Uterus (tissue), 4 donors: Measurements from ENCODE around the gene PLXNA2. TPM values are rescaled to one million over a fixed set of nuclear protein-coding genes. Genes with fewer than 3 reads are reported as not detected.
A peak's percentile ranks its signal among the peaks of the same experiment; 100 is the strongest.

Experiments used
- DNase-seq, 2 donors: peaks; one replicate each; pipeline ENCODE4 v3.0.0-alpha.2; 2019 to 2020
- H3K27ac ChIP-seq, 2 donors: fragments of 200-600 bp; sonication (generic); 1 replicate in 1 of 2; 2 replicates in 1 of 2; pipeline ENCODE4 v1.5.1; 2016 to 2018
- H3K27me3 ChIP-seq, 2 donors: fragments of 200-600 bp; sonication (generic); one replicate each; pipeline ENCODE4 v1.5.1; 2018 to 2019; ENCODE audit warnings: control low read depth in 1 of 2
- H3K36me3 ChIP-seq, 2 donors: fragments of 200-600 bp; sonication (generic); one replicate each; pipeline ENCODE4 v1.5.1; 2019; ENCODE audit warnings: control low read depth in 1 of 2
- H3K4me1 ChIP-seq, 2 donors: fragments of 200-600 bp; sonication (generic); one replicate each; pipeline ENCODE4 v1.5.1; 2018 to 2019; ENCODE audit warnings: control low read depth in 1 of 2
- H3K4me3 ChIP-seq, 2 donors: fragments of 200-600 bp; sonication (generic); 1 replicate in 1 of 2; 2 replicates in 1 of 2; pipeline ENCODE4 v1.5.1; 2018 to 2019; ENCODE audit warnings: mild to moderate bottlenecking in 1 of 2
- H3K9me3 ChIP-seq, 2 donors: fragments of 200-600 bp; sonication (generic); one replicate each; pipeline ENCODE4 v1.5.1; 2019; ENCODE audit warnings: control low read depth in 1 of 2
- POLR2A ChIP-seq, 2 donors: fragments of 450-650 bp; IDR thresholded peaks; one replicate each; pipeline ENCODE4 v1.6.1; 2016; ENCODE audit warnings: antibody characterized with exemption in 2 of 2, mild to moderate bottlenecking in 1 of 2, moderate library complexity in 1 of 2
- intact Hi-C: fragments of 100-400 bp; cut with DNase I; formaldehyde crosslinking; loops from one replicate; pipeline ENCODE4 v1.15.1; 2023; ENCODE audit warnings: low total_unique reads
- total RNA-seq, 4 donors: library from RNA; depleted of rRNA in 3 of 4; stranded (reverse); fragments of >200 nt in 3 of 4; gene quantifications; one replicate each; pipeline versions ENCODE4 v1.1.0 to v1.2.4, GENCODE V29; 2014 to 2023
- TF ChIP-seq, protein P1 (sequence below), 4 experiments: fragments of 200-600 bp in 2 of 4; fragments of 450-650 bp in 2 of 4; sonication (generic) in 2 of 4; IDR thresholded peaks; one replicate each; pipeline ENCODE4 v1.5.1; 2016 to 2019; ENCODE audit warnings: antibody characterized with exemption in 4 of 4, mild to moderate bottlenecking in 2 of 4, moderate library complexity in 1 of 4
- donor health status: DM: yes; HTN: yes; CAD: no.

PLXNA2 gene
- total RNA-seq, 4 donors from 2014 or later: 5.4 to 94.5 (median 9.5) TPM

GRCh38 chr1:207997486-207998268 lies 246.5 kb downstream of the PLXNA2 start:
- H3K27ac ChIP-seq: no peak overlapping the region
- H3K9me3 ChIP-seq: no peaks in the 10 kb centered on the region
- no peak for TF ChIP-seq POLR2A (IDR thresholded peaks at IDR 0.05)
- TF ChIP-seq, protein P1, sequence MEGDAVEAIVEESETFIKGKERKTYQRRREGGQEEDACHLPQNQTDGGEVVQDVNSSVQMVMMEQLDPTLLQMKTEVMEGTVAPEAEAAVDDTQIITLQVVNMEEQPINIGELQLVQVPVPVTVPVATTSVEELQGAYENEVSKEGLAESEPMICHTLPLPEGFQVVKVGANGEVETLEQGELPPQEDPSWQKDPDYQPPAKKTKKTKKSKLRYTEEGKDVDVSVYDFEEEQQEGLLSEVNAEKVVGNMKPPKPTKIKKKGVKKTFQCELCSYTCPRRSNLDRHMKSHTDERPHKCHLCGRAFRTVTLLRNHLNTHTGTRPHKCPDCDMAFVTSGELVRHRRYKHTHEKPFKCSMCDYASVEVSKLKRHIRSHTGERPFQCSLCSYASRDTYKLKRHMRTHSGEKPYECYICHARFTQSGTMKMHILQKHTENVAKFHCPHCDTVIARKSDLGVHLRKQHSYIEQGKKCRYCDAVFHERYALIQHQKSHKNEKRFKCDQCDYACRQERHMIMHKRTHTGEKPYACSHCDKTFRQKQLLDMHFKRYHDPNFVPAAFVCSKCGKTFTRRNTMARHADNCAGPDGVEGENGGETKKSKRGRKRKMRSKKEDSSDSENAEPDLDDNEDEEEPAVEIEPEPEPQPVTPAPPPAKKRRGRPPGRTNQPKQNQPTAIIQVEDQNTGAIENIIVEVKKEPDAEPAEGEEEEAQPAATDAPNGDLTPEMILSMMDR (IDR thresholded peaks at IDR 0.05): peak; percentile 60 to 82 (median 76)
- DNase-seq: peak; percentile 78 to 85
- no peaks in the 10 kb centered on the region for H3K4me1 ChIP-seq
- no peak overlapping the region for H3K4me3 ChIP-seq
- intact Hi-C loops: no loop called here
- H3K36me3 ChIP-seq: no peaks in the 10 kb centered on the region
- H3K27me3 ChIP-seq: no peaks in the 10 kb centered on the region

DNA sequence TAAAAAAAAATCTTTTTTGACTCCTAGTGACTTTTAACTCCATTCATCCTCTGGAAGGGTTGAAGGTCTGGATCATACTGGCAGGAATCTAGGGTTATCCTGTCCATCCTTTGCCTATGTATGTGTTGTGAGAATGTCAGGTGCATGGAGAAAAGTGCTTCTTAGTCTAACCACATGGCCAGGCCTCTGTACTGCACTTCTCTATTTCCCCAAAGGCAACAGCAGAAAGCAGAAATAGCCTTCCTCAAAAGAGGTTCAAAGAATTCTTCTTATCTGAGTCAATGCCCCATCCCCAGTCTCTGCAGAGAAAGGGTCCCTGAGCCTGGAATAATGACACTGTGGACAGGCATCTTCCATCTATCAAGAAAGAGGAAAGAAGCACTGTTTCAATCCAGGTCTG lies 247.5 kb downstream of the PLXNA2 start:
- TF ChIP-seq, protein P1 (IDR thresholded peaks at IDR 0.05): no peak
- TF ChIP-seq POLR2A (IDR thresholded peaks at IDR 0.05): no peak
- intact Hi-C loops: no loop called here

DNA sequence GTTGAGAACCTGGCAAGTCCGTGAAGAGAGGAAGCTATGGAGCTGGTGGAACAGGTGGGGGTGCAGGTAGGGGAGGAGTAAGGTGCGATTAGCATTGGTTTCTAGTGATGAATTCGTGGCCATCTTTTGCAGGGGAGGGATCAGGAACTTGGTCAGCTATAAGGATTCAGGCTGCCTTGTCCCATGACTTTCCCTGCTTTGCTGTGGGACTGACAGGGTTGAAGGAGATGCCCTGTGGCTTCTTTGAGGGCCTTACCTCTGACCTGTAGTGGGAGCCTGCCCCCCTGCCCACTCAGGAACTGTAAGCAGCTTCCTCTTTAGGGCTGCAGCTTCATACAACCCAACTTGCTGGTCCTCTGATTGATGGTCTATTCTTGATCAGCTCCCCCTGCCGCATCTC lies 248.6 kb downstream of the PLXNA2 start:
- H3K27ac ChIP-seq: no peak overlapping the region
- DNase-seq: no peak
- no peak for TF ChIP-seq POLR2A (IDR thresholded peaks at IDR 0.05)
- TF ChIP-seq, protein P1 (IDR thresholded peaks at IDR 0.05): no peak
- no peak overlapping the region for H3K4me3 ChIP-seq
- no peaks in the 10 kb centered on the region for H3K27me3 ChIP-seq
- intact Hi-C loops: no loop called here
- no peaks in the 10 kb centered on the region for H3K36me3 ChIP-seq
- no peaks in the 10 kb centered on the region for H3K4me1 ChIP-seq
- H3K9me3 ChIP-seq: no peaks in the 10 kb centered on the region

More for the DNA sequence above, 247.5 kb downstream of the PLXNA2 start:
- Histone ChIP-seq H3K36me3 (no peaks in the 10 kb centered on the region), H3K4me3 (no peak overlapping the region), H3K4me1 (no peaks in the 10 kb centered on the region), H3K9me3 (no peaks in the 10 kb centered on the region), H3K27ac (no peak overlapping the region), H3K27me3 (no peaks in the 10 kb centered on the region)
- no peak for DNase-seq

DNA sequence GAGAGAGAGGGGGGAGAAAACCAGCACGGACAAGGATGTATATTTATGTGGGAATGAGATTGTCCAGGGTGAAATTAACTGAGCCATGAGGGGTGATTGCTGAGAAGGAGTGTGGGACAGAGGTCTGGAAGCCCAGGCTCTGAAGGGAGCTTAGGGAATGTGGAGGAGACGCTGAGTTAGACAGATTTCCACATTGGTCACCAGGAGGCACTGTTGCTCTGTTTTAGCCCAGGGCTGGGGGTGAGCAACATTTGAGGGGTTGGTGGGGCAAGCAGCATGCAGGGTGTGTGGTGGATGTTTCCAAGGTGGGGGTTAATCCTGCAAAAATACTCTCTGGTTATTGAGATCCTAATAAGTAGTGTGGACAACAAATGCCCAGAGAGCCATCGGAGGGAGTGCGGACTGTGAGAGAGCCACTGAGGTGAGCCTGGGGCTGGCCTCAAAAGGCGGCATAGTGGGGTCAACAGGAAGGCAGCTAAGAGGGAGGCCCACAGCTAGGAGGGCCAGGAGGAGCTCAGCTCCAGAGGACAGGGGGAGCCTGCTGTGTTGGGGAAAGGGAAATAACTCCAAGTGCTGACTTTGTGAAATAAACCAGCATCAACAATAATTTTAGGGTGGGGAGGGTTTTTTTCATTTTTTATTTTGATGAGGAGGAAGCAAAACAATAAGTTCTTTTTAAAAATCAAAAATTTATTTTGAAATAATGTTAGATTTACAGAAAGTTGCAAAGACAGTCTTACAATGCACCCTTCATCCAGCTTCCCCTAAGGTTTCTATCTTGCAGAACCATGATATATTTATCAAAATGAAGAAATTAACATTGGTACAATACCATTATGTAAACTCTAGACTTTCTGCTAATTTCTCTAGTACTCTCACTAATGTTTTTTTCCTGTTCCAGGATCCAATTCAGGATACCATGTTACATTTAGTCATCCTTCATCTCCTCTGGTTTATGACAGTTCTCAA lies 250.4 kb downstream of the PLXNA2 start:
- TF ChIP-seq POLR2A (IDR thresholded peaks at IDR 0.05): no peak
- TF ChIP-seq, protein P1 (IDR thresholded peaks at IDR 0.05): no peak
- Histone ChIP-seq H3K4me3 (no peak overlapping the region), H3K4me1 (no peaks in the 10 kb centered on the region), H3K36me3 (no peaks in the 10 kb centered on the region), H3K27ac (no peak overlapping the region), H3K9me3 (no peaks in the 10 kb centered on the region), H3K27me3 (no peaks in the 10 kb centered on the region)
- DNase-seq: no peak
- intact Hi-C loops: no loop called here
